SK-N-SH (cell line): ENCODE measurements around the gene ILK. TPM values are rescaled to one million over a fixed set of nuclear protein-coding genes. Genes with fewer than 3 reads are reported as not detected.
A peak's percentile ranks its signal among the peaks of the same experiment; 100 is the strongest.

Source experiments
- CTCF ChIA-PET: fragments of 300-600, 350-600 bp; formaldehyde crosslinking; extraction: SDS; loops from one replicate; lab custom pipeline; 2021; lab: Yijun Ruan, JAX
- POLR2A ChIA-PET: fragments of 350-600 bp; sonication (Branson Sonifier 250); formaldehyde crosslinking; extraction: SDS; loops from one replicate; lab custom pipeline; 2020; ENCODE audit warnings: antibody characterized with exemption, inconsistent platforms; lab: Yijun Ruan, JAX
- DNase-seq: peaks from one replicate; pipeline ENCODE4 v3.0.0; 2012
- H2AFZ ChIP-seq: fragments of 200-600 bp; sonication (generic); 2 replicates; pipeline ENCODE4 v1.8.1; 2016; ENCODE audit warnings: antibody characterized with exemption, mild to moderate bottlenecking, low read depth
- H3F3A ChIP-seq: fragments of 200-600 bp; sonication (generic); replicated peaks from 2 replicates; pipeline ENCODE3; 2016; ENCODE audit warnings: antibody characterized with exemption, mild to moderate bottlenecking; ENCODE audit not compliant: insufficient read depth
- H3K27ac ChIP-seq, 2 experiments: fragments of 200-500 bp in 1 of 2; fragments of 200-600 bp in 1 of 2; sonication (Bioruptor generic) in 1 of 2; sonication (generic), shearing (Covaris generic) in 1 of 2; 2 replicates each; pipeline versions ENCODE4 v1.5.1 to v1.6.1; 2014 to 2016; ENCODE audit warnings: low read depth in 2 of 2, inconsistent platforms in 1 of 2, low read length in 1 of 2, mild to moderate bottlenecking in 1 of 2, mixed read lengths in 1 of 2
- H3K27me3 ChIP-seq: fragments of 200-600 bp; sonication (generic), shearing (Covaris generic); 2 replicates; pipeline ENCODE4 v1.6.1; 2016; ENCODE audit warnings: mixed run types; ENCODE audit not compliant: insufficient read depth
- H3K36me3 ChIP-seq, 2 experiments: fragments of 200-500 bp in 1 of 2; fragments of 200-600 bp in 1 of 2; sonication (Bioruptor generic) in 1 of 2; sonication (generic) in 1 of 2; replicated peaks in 1 of 2; 2 replicates each; pipeline versions ENCODE3 to v1.5.1; 2014 to 2016; ENCODE audit warnings: low read length in 1 of 2, mild to moderate bottlenecking in 1 of 2; ENCODE audit not compliant: insufficient read depth in 2 of 2, control insufficient read depth in 1 of 2
- H3K4me1 ChIP-seq, 2 experiments: fragments of 200-500 bp in 1 of 2; fragments of 200-600 bp in 1 of 2; sonication (Bioruptor generic) in 1 of 2; sonication (generic), shearing (Covaris generic) in 1 of 2; 2 replicates each; pipeline versions ENCODE4 v1.5.1 to v1.6.1; 2014 to 2016; ENCODE audit warnings: low read depth in 1 of 2, low read length in 1 of 2, mixed run types in 1 of 2; ENCODE audit not compliant: insufficient read depth in 2 of 2, control insufficient read depth in 1 of 2
- H3K4me2 ChIP-seq: fragments of 200-600 bp; sonication (generic), shearing (Covaris generic); 2 replicates; pipeline ENCODE4 v1.6.1; 2017; ENCODE audit warnings: mixed run types
- H3K4me3 ChIP-seq, 2 experiments: fragments of 200-500 bp in 1 of 2; fragments of 200-600 bp in 1 of 2; sonication (Bioruptor generic) in 1 of 2; sonication (generic), shearing (Covaris generic) in 1 of 2; 2 replicates each; pipeline versions ENCODE4 v1.5.1 to v1.8.1; 2014 to 2016; ENCODE audit warnings: low read depth in 2 of 2, inconsistent platforms in 1 of 2, low read length in 1 of 2, mild to moderate bottlenecking in 1 of 2, mixed read lengths in 1 of 2, moderate library complexity in 1 of 2
- H3K79me2 ChIP-seq: fragments of 200-600 bp; sonication (generic); 2 replicates; pipeline ENCODE4 v1.8.1; 2017; ENCODE audit warnings: mild to moderate bottlenecking; ENCODE audit not compliant: insufficient read depth
- H3K9ac ChIP-seq: fragments of 200-600 bp; sonication (generic); 2 replicates; pipeline ENCODE4 v1.6.1; 2017; ENCODE audit warnings: mixed run types
- H3K9me2 ChIP-seq: fragments of 200-600 bp; sonication (generic); 2 replicates; pipeline ENCODE4 v1.6.1; 2017; ENCODE audit warnings: mixed run types
- H3K9me3 ChIP-seq: fragments of 200-600 bp; sonication (generic); 2 replicates; pipeline ENCODE4 v1.6.1; 2017; ENCODE audit warnings: mixed run types, mild to moderate bottlenecking, moderate library complexity
- H4K20me1 ChIP-seq: fragments of 200-600 bp; sonication (generic); 2 replicates; pipeline ENCODE4 v1.6.1; 2017; ENCODE audit warnings: mild to moderate bottlenecking, mixed run types; ENCODE audit not compliant: insufficient read depth
- CHD2 ChIP-seq: fragments of 150-350 bp; IDR thresholded peaks from 2 replicates; pipeline ENCODE4 v1.6.1; 2018; ENCODE audit warnings: low read length; ENCODE audit not compliant: partially characterized antibody
- EP300 ChIP-seq, 2 experiments: IDR thresholded peaks; 2 replicates each; pipeline versions ENCODE4 v1.4.0 to v1.6.1; 2012; ENCODE audit warnings: borderline replicate concordance in 1 of 2, low read depth in 1 of 2, low read length in 1 of 2
- EZH2phosphoT487 ChIP-seq: fragments of 200-600 bp; sonication (generic); IDR thresholded peaks from 2 replicates; pipeline ENCODE4 v1.6.1; 2017; ENCODE audit warnings: low read depth, mixed run types, mild to moderate bottlenecking, antibody characterized with exemption, moderate library complexity, borderline replicate concordance
- FOXJ3 ChIP-seq: sonication (generic); formaldehyde crosslinking; IDR thresholded peaks from 2 replicates; pipeline ENCODE4 v1.5.1; 2020; ENCODE audit warnings: mild to moderate bottlenecking, missing genetic modification reagents
- GATA2 ChIP-seq: sonication (generic); formaldehyde crosslinking; IDR thresholded peaks from 2 replicates; pipeline ENCODE4 v1.5.0; 2020; ENCODE audit warnings: mild to moderate bottlenecking, missing genetic modification reagents
- IRF3 ChIP-seq: fragments of 150-350 bp; IDR thresholded peaks from 2 replicates; pipeline ENCODE4 v1.6.1; 2016; ENCODE audit warnings: mild to moderate bottlenecking, low read depth, low read length
- MAX ChIP-seq: IDR thresholded peaks from 2 replicates; pipeline ENCODE4 v1.4.0; 2012; ENCODE audit warnings: low read depth
- NFIC ChIP-seq: IDR thresholded peaks from 2 replicates; pipeline ENCODE4 v1.4.0; 2012; ENCODE audit warnings: borderline replicate concordance
- PBX3 ChIP-seq: IDR thresholded peaks from 2 replicates; pipeline ENCODE4; 2012
- POLR2AphosphoS5 ChIP-seq: IDR thresholded peaks from 2 replicates; pipeline ENCODE4 v1.6.1; 2012; ENCODE audit warnings: low read depth, low read length
- RFX5 ChIP-seq: IDR thresholded peaks from 2 replicates; pipeline ENCODE4 v1.6.1; 2012; ENCODE audit warnings: mild to moderate bottlenecking, improper control_type of control experiment, low read length
- TEAD4 ChIP-seq: IDR thresholded peaks from 2 replicates; pipeline ENCODE4 v1.4.0; 2012; ENCODE audit warnings: mild to moderate bottlenecking, borderline replicate concordance; ENCODE audit not compliant: insufficient read depth
- ZBTB33 ChIP-seq: IDR thresholded peaks from 2 replicates; pipeline ENCODE4 v1.4.0; 2012; ENCODE audit warnings: low read depth, borderline replicate concordance
- WGBS: methylation state at CpG from one replicate; pipeline ENCODE4 v1.1.6; 2017; ENCODE audit warnings: low lambda C conversion rate; 5-methylcytosine and 5-hydroxymethylcytosine counted together
- polyA plus RNA-seq, 3 experiments: library from polyadenylated mRNA; depleted of rRNA; stranded (reverse); fragments of >200 nt; gene quantifications; 2 replicates each; pipeline ENCODE4 v1.2.3, GENCODE V29; 2012

Gene ILK
- polyA plus RNA-seq, 1 of the 3 experiments (the other 2 are of a cell fraction) = 241 TPM

GRCh38 chr11:6604790-6605189 is 1.2 kb downstream of the ILK start:
- POLR2A ChIA-PET = interaction anchor here (0.9 to 3.0 kb wide), 5 partner anchors 8 to 136 kb away, joined by 3 to 15 read pairs (median 5); partner anchors contain the start of genes MRPL17, TAF10 and TPP1
- Histone ChIP-seq H3K36me3 (peaks cover 27 to 44% of the 10 kb centered on the region in 2 experiments), H3F3A (peaks cover 38% of the 10 kb centered on the region), H3K9me2 (no peaks in the 10 kb centered on the region), H3K79me2 (peaks cover 95% of the 10 kb centered on the region)
- TF ChIP-seq GATA2 (CRISPR knock-in tag) (no peak), MAX (no peak), NFIC (no peak), CHD2 (no peak), TEAD4 (no peak), ZBTB33 (no peak), POLR2AphosphoS5 (no peak), EZH2phosphoT487 (no peak), PBX3 (no peak), FOXJ3 (no peak), RFX5 (no peak), EP300 (IDR thresholded peaks at IDR 0.05; ENCODE audit: borderline replicate concordance in 1 of 2, low read depth in 1 of 2, low read length in 1 of 2) (no peak), IRF3 (no peak)
- TF ChIP-seq, all 33 proteins: peak for 0
- Histone ChIP-seq H2AFZ (no peak overlapping the region), H3K9ac (peak overlapping the region; percentile 92), H3K9me3 (no peaks in the 10 kb centered on the region), H3K4me2 (peak overlapping the region; percentile 86), H3K27me3 (no peaks in the 10 kb centered on the region), H3K27ac (peak overlapping the region; percentile 79 to 91; a peak in 3 of 4 replicates), H3K4me1 (peaks cover 26 to 40% of the 10 kb centered on the region in 2 experiments), H4K20me1 (no peaks in the 10 kb centered on the region; the same call in 1 of the 2 replicates), H3K4me3 (peak overlapping the region; percentile 67 to 95)
- CTCF ChIA-PET = interaction anchor here (0.8 to 2.2 kb wide), 10 partner anchors 8 to 226 kb away, joined by 3 to 13 read pairs (median 4); partner anchors contain the start of genes MRPL17, TAF10 and TPP1
- 63% methylated on average over 3 of the region's 3 CpGs for WGBS
- no peak for DNase-seq
